ENCODE results near the gene CELF3.

Gene CELF3

GRCh38 chr1:151721788-151722510 lies 5.3 kb upstream of the CELF3 start:
- in situ Hi-C loops (cut with MboI; ENCODE audit: low pct_unique_long_range_greater_than_20kb, low sequenced_read_pairs) = no loop called here
- DNase-seq = no peak

GRCh38 chr1:151720974-151721787 lies 4.6 kb upstream of the CELF3 start, which contains the start of gene RIIAD1:
TSS of gene RIIAD1 (plus strand) at chr1:151721522. CDS start at chr1:151721537, 15 bp downstream.
- no peak for DNase-seq
- in situ Hi-C loops (cut with MboI; ENCODE audit: low pct_unique_long_range_greater_than_20kb, low sequenced_read_pairs) = no loop called here

- DNase-seq = peak; percentile 19
- in situ Hi-C loops (cut with MboI; ENCODE audit: low pct_unique_long_range_greater_than_20kb, low sequenced_read_pairs) = no loop called here
These were observed 4.0 kb upstream of the CELF3 start for GRCh38 chr1:151720554-151720953.

DNA sequence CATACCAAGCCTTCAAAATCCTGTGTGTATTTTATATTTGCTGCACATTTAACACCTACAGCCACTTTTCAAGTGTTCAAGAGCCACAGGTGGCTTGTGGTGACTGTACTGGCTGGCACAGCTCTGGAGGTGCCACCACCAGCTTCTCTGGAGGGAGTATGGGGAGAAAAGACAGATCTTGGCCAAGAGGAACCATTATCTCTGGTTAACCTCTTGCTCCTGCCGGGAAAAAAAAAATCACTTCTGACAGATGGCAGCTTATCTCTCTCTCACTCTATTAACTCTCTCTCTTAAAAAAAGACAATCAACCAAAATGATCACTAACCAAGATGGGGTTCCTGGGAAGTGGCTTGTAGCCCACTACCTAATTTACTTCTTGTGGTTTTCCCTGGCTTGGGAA lies 3.5 kb upstream of the CELF3 start:
- in situ Hi-C loops (cut with MboI; ENCODE audit: low pct_unique_long_range_greater_than_20kb, low sequenced_read_pairs) = no loop called here
- peak; percentile 20 for DNase-seq

- in situ Hi-C loops (cut with MboI; ENCODE audit: low pct_unique_long_range_greater_than_20kb, low sequenced_read_pairs) = no loop called here
- DNase-seq = no peak
These were observed 2.1 kb upstream of the CELF3 start for GRCh38 chr1:151718666-151719065.

GRCh38 chr1:151718011-151718431 lies 1.4 kb upstream of the CELF3 start:
- in situ Hi-C loops (cut with MboI; ENCODE audit: low pct_unique_long_range_greater_than_20kb, low sequenced_read_pairs) = no loop called here
- DNase-seq = no peak

DNA sequence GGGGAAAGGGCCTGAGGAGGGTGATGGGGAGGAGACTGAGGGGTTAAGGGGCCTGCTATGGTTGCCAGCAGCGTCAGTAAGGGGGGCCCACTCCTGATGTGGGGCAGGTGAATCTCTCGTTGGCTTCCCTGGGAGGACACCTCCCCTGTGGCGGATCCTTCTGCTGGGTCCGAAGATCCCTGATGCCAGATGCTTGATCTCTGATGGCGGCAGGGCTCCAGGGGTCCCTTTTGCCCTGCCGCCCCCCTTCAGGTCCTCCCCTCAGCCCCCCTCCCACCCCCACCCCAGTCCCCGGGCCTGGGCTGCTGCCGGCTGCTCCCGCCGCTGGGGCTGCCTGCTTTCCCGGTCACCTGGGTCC lies 219 bp downstream of the CELF3 start:
- in situ Hi-C loops (cut with MboI; ENCODE audit: low pct_unique_long_range_greater_than_20kb, low sequenced_read_pairs) = no loop called here
- no peak for DNase-seq

DNA sequence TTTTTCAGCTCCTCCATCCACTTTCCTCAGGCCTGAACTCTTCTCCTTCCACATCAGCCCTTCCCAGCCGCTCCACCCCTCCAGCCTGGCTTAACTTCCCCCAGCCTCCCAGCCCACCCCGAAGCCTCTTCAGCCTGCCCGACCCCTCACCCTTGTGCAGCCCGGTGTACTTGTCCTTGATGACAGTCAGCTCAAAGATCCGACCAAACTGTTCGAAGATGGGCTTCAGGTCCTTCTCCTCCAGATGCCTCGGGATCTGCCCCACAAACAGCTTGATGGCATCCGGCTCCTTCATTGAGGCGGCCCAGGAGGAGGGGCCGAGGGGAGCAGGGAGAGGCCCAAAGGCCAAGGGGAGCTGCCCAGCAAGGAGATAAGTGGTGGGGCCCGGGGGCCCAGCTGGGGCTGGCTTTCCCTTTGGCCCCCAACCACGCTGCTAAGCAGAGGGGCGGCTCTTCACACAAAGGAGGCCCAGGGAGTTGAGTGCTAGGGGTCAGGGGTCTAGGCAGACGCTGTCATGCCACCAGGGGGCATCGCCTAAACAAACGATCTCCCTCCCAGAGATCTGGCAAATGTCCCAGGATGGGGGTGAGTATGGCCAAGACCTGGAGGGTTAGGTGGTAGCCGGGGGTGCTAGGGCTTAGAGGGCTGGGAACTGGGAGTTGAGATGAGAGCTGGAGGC lies 738 bp downstream of the CELF3 start:
- in situ Hi-C loops (cut with MboI; ENCODE audit: low pct_unique_long_range_greater_than_20kb, low sequenced_read_pairs) = no loop called here
- no peak for DNase-seq

- no peak for DNase-seq
- in situ Hi-C loops (cut with MboI; ENCODE audit: low pct_unique_long_range_greater_than_20kb, low sequenced_read_pairs) = no loop called here
These were observed 1.5 kb downstream of the CELF3 start for GRCh38 chr1:151714820-151715725.

GRCh38 chr1:151713874-151714273 lies 2.7 kb downstream of the CELF3 start:
- in situ Hi-C loops (cut with MboI; ENCODE audit: low pct_unique_long_range_greater_than_20kb, low sequenced_read_pairs) = no loop called here
- no peak for DNase-seq

GRCh38 chr1:151713044-151713443 lies 3.6 kb downstream of the CELF3 start:
- DNase-seq = no peak
- in situ Hi-C loops (cut with MboI; ENCODE audit: low pct_unique_long_range_greater_than_20kb, low sequenced_read_pairs) = no loop called here

- in situ Hi-C loops (cut with MboI; ENCODE audit: low pct_unique_long_range_greater_than_20kb, low sequenced_read_pairs) = no loop called here
These were observed 4.7 kb downstream of the CELF3 start for GRCh38 chr1:151711951-151712350.

DNA sequence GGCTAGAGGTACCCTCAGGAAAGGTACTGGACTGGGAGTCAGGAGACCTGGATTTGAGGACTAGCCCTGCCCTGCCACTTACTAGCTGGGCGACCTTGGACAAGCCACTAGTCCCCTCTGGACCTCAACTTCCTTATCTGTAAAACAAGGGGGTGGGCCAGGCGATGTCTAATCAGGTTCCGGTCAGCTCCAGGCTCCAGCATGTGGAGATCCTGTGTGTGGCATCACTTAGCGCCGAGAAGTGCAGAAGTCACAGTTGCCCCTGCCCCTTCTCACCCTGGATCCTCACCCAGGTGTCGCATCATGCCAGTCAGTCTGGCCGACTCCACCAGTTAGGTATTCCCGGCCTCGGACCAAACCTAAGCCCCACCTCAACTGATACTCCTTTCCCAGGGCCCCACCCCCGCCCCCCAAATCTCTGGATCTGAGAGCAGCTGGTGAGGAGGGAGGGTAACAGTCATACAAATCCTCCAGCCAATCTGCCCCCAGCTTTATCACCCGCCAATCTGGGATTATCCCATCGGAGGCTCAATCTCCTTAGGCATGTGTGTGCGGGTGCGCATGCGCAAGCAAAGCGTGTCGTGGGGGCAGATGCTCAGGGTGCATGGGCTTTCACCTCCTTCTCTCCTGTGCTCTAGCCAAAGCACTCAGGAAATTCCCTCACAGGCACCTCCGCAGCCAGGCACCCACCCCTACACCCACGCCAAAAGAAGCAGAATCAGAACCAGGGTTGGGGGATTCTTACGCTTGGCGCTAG lies 5.4 kb downstream of the CELF3 start:
- in situ Hi-C loops (cut with MboI; ENCODE audit: low pct_unique_long_range_greater_than_20kb, low sequenced_read_pairs) = no loop called here
- DNase-seq = no peak

More at GRCh38 chr1:151711951-151712350, 4.7 kb downstream of the CELF3 start:
- no peak for DNase-seq

GRCh38 chr1:151710187-151710840 lies 6.3 kb downstream of the CELF3 start:
- DNase-seq = peak; percentile 15
- in situ Hi-C loops (cut with MboI; ENCODE audit: low pct_unique_long_range_greater_than_20kb, low sequenced_read_pairs) = no loop called here

DNA sequence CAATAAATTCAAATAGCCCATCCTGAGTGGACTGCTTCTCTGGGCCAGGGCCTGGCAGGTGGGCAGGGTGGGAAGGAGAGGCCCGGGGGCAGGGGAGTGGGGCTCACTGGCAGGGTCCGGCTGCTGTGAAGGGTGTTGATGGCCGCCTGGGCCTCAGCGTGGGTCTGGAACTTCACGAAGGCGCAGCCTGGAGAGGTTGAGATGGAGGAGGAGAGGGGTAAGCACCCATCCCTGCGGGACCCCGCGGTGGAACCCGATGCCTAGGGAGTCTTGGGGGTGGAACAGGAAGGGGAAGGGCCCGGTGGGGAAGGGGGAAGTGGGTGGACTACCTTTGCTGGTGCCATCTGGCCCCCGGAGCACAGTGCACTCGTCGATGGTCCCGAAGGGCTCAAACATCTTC lies 7.7 kb downstream of the CELF3 start:
- DNase-seq = no peak
- in situ Hi-C loops (cut with MboI; ENCODE audit: low pct_unique_long_range_greater_than_20kb, low sequenced_read_pairs) = no loop called here

DNA sequence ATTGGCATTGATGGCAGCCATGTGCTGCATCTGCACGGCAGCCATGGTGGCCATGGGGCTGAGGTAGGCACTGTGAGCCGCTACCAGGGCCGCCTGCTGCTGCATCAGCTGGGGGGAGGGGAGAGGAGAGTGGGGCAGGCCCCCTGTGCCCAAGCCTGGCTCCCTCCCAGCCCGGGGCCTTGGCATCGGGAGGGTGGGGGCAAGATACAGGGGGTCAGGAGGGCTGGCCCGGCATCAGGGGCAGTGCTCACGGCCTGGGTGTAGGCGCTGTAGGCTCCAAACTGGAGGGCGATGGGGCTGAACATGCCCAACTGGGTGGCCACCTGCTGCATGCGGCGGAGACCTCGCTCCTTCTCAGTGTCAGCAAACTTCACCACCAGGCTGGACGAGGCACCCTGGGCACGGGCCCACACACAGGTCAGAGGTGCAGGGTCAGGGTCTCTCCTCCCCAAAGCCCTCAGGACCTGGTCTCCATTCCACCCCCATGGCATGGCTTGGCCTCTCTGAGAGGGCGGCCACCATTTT lies 9.0 kb downstream of the CELF3 start:
- no peak for DNase-seq
- in situ Hi-C loops (cut with MboI; ENCODE audit: low pct_unique_long_range_greater_than_20kb, low sequenced_read_pairs) = no loop called here

GRCh38 chr1:151706464-151707415 lies 9.9 kb downstream of the CELF3 start:
- no peak for DNase-seq
- in situ Hi-C loops (cut with MboI; ENCODE audit: low pct_unique_long_range_greater_than_20kb, low sequenced_read_pairs) = no loop called here
